B cell (primary cell): Measurements from ENCODE around the gene TSSK1B.

Experiments
- EZH2 ChIP-seq: IDR thresholded peaks from 2 replicates; pipeline ENCODE4 v1.6.1; 2012; ENCODE audit warnings: borderline replicate concordance, low read depth, mild to moderate bottlenecking, moderate library complexity, low read length; ENCODE audit not compliant: insufficient read depth, poor library complexity, severe bottlenecking
- TF ChIP-seq, protein P1 (sequence below): fragments of 200-600 bp; IDR thresholded peaks from one replicate; pipeline ENCODE4 v1.8.0; 2022; ENCODE audit warnings: antibody characterized with exemption, mild to moderate bottlenecking

DNA sequence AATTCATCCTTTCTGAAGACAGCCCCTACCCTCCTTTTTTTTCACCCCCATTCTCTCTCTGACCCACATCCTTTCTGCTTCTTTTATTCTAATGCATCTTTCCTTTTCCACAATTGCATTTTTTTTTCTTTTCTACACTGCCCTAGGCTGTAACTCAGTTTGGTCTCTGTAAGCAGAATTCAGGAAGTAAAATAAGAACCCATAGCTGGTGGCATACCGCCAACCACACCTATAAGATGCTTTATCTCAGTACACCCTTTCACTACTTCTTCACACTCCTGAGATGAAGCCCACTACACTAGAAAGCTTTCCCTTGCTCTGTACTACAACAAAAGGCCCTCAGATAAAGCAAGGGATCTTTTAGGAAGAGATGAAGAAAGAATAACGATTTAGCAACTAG, 16.1 kb upstream of the TSSK1B start:
- TF ChIP-seq, protein P1, sequence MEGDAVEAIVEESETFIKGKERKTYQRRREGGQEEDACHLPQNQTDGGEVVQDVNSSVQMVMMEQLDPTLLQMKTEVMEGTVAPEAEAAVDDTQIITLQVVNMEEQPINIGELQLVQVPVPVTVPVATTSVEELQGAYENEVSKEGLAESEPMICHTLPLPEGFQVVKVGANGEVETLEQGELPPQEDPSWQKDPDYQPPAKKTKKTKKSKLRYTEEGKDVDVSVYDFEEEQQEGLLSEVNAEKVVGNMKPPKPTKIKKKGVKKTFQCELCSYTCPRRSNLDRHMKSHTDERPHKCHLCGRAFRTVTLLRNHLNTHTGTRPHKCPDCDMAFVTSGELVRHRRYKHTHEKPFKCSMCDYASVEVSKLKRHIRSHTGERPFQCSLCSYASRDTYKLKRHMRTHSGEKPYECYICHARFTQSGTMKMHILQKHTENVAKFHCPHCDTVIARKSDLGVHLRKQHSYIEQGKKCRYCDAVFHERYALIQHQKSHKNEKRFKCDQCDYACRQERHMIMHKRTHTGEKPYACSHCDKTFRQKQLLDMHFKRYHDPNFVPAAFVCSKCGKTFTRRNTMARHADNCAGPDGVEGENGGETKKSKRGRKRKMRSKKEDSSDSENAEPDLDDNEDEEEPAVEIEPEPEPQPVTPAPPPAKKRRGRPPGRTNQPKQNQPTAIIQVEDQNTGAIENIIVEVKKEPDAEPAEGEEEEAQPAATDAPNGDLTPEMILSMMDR = no peak
- no peak for TF ChIP-seq EZH2
